Hematopoietic multipotent progenitor cell treated with erythropoietin and hydrocortisone succinate and interleukin-3 and kit ligand, for 4 days (in vitro differentiated cells): Measurements from ENCODE around the gene CCNF.
A peak's percentile ranks its signal among the peaks of the same experiment; 100 is the strongest.

Source experiments
- DNase-seq: peaks from one replicate; pipeline ENCODE4 v3.0.0-alpha.2; 2015

CCNF gene

DNA sequence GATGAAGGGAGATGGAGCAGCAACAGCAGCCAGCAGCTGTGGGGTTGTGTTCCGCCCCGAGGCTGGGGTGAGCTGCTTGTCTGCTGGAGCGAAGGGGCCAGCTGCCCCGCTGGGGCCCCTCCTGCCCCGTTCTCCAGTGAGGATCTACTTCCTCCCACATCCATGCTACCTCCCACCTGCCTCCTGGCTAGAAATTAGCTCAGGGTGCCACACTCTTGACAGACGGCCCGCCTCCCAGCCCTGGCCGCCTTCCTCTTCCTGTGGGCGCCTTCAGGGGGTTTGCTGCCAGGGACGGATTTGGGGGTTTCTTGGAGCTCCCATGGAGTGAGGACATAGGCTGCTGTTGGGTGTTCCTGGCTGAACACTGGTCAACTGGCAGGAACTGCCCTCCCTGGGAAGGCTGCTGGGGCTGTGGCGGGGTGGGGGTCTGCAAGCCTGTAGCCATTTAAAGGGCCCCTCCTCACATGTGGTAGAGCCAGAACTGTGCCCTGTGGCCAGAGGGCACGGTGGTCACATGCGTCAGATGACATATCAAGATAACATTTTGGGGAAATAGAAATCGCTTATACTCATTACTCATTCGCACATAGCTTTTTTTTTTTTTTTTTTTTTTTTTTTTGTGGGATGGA is 58.8 kb downstream of the CCNF start:
- DNase-seq: peak; percentile 90

DNA sequence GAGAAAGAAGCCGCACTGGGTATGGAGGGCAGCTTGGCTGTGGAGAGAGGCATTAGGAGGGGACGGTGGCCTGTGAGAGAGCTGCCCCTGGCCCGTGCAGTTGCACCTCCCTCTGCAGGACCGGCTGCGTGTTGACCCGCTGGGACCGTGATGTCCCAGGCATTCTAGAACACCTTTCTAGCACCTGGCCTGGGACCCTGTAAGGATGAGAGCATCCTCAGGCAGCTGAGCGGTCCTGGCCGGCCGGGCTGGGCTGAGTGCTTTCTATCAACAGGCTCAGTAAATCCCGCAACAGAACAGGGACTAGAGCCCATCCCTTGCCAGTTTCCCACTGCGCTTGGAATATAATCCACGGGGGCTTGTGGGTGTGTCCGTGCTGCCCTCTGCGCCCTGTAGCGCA is 60.3 kb downstream of the CCNF start:
- DNase-seq: no peak

DNA sequence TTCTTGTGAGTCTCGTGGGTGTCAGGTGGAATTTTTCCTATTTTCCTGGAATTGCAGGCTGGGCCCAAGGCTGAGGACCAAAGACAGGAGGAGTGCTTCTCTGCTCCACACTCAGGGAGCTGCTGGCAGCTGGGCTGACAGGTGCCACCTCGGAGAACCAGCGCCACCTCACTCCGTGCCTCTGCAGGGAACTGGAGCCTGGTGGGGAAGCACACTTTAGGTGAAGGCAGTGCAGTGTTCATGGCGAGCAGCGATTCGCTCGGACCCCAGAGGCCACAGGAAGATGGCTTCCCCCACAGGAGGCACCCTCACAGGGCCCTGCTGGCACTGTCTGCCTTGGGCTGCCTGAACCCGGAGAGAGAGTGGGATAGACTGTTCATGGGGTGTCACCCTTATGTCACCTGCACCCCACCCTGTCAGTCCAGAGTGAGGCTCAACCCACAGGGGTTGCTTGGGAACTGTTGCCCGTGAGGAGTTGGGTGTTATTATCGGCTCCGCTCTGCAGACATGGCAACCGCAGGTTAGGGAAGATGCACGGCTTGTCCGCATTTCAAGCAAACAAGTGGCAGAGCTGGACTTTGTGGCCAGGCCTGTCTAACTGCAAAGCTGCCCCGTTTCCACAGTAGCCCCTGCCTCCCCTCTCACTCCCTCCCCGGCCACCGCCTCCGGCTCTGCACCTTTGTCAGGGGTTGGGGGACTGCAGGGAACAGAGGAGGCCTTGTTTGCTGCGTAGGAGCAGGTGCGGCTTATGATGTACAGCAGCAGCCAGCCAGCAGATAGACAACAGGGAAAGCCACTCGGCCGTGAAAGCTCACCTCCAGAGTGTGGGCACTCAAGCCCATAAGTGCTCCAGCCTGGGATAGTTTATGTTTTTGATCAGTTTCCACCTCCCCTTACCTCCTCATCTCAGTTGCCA is 61.2 kb downstream of the CCNF start:
- no peak for DNase-seq

DNA sequence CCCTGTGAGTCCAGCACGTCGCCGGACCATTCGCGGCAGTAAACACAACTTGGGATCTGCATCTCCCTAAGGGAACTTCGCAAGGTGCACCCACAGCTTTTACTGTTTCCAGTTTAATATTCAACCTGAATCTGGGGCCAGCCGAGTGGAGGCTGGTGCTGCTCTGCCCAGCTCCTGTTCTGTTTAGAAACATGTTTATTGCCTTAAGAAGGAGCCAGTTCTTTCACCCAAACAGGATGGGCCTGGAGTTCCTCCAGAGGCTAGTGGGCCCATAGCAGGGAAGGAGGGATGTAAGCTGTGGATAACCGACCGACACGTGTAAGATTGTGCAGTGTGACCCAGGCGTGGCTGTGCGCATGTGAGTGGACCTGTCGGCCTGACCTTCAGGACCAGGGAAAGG is 63.0 kb downstream of the CCNF start:
- DNase-seq: no peak

DNA sequence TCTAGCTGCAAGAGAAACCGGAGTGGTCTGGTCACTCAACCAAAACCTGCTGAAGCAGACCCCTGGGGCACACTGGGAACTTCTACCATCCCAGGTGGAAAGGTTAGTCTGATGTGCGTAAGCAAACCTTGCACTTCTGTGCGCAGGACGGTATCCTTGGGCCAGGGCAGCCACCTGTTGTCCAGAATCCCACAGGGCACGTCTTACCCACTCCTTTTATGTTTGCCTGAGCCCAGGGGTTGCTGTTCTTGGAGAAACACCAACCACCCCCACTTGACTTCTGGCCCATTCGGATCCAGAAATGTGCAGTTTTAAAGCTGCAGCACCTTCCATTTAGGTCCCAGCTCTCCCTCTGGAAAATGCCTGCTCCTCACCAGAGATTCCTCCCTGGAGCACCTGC is 64.4 kb downstream of the CCNF start:
- no peak for DNase-seq

DNA sequence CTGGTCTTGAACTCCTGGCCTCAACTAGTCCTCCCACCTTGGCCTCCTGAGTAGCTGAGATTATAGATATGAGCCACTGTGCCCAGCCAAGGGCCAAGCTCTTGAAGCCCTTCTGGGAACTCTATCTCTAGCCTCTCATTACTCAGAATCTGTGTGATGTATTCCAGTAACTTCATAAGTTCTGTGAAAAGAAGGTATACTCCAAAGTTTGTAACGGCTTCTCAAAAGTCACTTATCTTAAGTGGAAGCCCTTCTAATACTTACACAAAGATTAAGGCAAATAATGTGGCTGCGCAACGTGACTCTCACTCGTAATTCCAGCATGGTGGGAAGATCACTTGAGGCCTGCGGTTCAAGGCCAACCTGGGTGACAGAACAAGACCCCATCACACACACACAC is 65.4 kb downstream of the CCNF start:
- DNase-seq: no peak

DNA sequence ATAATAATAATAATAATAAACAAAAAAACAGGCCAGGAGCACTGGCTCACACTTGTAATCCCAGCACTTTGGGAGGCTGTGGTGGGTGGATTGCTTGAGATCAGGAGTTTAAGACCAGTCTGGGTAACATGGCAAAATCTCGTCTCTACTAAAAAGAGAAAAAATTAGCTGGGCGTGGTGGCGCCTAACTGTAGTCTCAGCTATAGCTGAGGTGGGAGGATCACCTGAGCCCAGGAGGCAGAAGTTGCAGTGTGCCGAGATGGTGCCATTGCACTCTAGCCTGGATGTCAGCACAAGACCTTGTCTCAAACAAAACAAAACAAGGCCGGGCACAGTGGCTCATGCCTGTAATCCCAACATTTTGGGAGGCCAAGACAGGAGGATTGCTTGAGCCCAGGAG is 65.8 kb downstream of the CCNF start:
- no peak for DNase-seq

DNA sequence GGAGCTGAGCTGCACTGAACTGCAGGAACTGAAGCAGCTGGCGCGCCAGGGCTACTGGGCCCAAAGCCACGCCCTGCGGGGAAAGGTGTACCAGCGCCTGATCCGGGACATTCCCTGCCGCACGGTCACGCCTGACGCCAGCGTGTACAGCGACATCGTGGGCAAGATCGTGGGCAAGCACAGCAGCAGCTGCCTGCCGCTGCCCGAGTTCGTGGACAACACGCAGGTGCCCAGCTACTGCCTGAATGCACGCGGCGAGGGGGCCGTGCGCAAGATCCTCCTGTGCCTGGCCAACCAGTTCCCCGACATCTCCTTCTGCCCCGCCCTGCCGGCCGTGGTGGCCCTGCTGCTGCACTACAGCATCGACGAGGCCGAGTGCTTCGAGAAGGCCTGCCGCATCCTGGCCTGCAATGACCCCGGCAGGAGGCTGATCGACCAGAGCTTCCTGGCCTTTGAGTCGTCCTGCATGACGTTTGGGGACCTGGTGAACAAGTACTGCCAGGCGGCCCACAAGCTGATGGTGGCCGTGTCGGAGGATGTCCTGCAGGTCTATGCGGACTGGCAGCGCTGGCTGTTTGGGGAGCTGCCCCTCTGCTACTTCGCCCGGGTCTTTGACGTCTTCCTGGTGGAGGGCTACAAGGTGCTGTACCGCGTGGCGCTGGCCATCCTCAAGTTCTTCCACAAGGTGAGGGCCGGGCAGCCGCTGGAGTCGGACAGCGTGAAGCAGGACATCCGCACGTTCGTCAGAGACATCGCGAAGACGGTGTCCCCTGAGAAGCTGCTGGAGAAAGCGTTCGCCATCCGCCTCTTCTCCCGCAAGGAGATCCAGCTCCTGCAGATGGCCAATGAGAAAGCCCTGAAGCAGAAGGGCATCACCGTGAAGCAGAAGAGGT is 67.2 kb downstream of the CCNF start:
- DNase-seq: no peak

DNA sequence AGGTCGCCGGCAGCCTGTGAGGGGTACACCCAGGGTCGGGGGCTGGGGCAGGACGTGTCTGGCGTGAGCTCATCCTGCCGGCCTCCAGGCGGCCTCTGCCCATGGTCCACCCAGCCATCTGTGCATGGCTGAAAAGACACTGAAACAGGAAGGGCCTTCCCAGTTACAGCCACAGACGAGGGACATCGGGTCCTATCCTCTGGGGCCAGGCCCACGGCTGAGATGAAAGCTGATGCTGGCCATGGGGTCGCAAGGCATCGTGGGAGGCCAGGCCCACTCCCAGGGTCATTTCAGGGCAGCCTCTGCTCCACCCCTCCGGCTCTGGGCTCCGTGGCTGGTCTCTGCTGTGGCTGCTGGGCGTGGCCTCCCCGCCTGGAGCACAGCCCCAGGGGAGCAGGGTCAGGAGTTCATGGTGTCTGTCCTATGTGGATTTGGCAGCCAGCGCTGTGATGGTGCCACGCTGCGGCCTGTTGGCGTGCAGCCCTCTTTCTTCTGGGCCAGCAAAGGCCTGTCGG is 67.9 kb downstream of the CCNF start:
- DNase-seq: no peak

DNA sequence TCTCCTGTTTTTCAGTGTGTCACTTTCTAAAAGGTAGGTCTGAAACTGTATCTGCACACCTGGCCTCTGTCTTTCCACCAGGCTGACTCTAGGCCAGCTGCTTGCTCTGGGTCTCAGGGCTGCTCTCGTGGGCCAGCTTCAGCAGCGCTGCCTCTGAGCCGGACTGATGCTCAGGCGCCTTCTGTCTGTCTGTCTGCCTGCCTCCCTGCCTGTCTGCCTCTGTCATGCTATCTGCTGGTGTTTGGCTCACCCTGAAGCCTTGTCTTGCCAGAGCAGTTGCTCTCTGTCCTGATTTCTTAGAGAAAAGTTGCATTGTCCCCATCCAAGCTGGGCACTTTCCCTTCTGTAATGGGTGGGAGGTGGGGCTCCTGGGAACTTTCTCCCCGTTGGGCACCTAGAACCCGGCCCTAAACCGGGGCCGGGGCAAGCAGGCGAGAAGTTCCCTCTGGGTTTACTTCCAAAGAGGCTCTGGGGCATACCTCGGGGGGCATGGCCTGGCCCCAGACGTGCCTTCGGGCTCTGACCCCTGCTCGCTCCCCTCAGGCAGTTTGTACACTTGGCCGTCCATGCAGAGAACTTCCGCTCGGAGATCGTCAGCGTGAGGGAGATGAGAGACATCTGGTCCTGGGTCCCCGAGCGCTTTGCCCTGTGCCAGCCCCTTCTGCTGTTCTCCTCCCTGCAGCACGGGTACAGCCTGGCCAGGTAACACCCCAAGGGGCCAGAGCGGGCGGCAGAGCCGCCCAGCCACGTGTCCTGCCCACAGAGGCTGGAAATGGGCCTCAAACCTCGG is 68.6 kb downstream of the CCNF start:
- no peak for DNase-seq

DNA sequence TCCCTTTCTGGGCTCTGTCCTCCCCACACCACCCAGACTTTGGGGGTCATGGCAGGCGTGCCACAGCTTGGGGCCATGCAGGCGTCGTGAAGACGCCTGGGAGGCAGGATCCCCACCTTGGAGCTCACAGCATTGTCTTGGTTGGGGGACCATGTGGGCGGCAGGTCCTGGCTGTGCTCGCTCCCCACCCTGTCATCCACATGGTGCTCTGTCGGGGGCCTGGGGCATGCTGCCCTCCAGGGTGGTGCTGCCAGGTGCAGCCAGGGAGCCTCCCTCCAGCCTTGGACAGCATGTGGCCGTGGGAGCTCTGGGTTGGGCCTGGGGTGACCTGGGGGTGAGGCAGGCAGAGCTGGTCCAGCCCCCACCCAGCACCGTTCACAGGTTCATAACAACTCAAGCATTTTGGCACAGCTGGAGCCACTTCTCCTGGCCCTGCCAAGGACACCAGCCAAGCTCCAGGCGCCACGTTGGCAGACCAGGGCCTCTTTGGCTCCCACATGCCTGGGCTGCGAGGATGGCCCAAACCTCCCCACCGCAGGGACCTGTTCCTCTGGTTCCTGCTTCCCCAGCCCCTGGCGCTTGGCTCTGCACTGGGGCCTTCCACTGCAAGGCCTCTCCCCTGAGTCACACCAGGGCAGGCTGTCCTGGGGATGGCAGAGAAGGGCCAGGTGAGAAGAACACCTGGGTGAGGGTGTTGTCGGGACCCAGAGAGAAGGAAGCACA is 69.4 kb downstream of the CCNF start:
- no peak for DNase-seq

DNA sequence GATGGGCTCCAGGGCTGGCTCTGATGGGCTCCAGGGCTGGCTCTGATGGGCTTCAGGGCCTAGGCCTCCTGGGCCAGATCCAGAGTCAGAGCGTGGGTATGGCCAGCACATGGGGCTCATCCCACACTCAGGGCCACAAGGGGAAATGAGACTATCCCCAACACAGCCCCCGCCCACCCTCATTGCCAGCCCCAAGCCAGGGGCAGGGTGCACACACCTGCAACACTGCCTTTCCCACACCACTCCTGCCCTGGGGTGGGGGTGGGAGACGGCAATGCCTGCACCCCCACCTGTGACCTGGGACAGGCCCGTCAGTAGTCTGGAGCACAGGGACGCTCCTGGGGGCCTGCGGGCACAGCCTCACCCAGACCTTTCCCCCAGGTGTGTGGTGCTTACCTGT is 70.2 kb downstream of the CCNF start:
- DNase-seq: no peak

DNA sequence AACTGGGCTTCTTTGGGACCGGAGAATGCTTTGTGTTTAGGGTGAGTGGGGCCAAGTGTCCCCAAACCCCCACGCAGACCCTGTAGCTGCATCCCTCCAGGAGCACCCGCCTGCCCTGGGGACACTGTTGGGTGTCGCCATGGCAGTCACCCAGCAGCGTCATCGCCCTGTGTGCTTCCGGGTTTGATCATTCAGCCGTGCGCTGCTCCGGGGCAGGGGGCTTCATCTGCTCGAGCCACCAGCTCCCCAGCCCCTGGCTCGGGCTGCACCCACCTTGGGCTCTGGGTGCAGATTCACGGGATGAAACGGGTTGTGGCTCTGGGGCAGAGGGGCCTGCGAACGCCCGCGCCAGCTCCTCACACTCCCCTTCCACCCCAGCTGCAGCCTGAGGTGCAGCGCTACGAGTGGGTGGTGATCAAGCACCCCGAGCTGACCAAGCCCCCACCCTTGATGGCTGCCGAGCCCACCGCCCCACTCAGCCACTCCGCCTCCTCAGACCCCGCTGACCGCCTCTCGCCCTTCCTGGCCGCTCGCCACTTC is 70.7 kb downstream of the CCNF start:
- no peak for DNase-seq

DNA sequence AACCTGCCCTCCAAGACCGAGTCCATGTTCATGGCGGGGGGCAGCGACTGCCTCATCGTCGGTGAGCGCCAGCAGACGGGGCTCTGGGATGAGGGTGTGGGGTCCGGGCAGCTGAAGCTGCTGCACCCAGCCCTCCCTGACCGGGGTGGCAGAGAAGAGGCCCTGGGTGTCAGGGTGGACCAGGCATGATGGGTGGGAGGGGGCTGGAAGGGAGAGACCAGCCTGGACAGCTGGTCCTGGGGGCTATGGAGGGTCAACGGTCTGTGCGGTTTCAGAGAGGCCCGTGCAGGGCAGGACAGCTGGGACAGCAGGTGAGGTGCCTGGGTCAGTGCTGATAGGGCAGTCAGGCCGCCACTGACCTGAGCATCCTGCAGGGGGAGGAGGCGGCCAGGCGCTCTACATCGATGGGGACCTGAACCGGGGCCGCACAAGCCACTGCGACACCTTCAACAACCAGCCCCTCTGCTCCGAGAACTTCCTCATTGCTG is 71.2 kb downstream of the CCNF start:
- no peak for DNase-seq

DNA sequence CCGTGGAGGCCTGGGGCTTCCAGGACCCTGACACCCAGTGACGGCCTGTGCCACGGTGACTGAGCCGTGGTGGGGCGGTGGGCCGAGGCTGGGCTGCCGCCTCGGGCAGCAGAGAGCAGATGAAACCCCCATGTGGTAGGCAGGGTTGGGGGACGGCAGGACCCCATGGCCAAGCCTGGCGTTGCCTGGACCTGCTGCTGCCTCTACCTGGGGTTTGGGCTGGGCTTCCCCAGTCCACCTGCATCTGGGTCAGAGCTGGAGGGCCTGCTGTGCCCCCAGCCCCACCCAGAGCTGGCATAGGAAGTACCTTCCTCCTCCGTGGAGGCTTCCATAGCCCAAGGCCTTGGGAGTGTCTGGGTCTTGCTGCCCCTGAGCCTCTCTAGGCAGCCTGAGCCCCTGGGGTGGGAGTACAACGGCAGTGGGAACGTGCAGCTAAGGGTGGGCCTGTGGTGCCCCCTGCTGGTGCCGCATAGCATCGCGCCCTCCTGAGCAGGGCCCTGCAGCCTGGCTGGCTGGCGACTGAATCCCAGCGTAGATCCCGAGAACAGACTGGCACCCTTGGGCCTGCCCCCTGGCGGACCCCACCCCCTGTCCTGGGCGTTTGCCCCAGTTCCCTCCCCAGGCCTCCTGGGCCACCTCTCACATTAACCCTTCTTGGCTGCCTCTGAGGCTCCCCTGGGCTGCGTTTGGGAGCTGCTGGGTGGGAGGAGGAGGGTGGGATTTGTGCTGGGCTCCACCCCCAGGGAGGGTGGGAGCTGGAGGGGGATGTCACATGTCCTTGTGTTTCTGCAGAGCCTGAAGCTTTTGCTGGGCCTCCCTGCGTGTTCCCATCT is 71.9 kb downstream of the CCNF start:
- DNase-seq: peak; percentile 92

DNA sequence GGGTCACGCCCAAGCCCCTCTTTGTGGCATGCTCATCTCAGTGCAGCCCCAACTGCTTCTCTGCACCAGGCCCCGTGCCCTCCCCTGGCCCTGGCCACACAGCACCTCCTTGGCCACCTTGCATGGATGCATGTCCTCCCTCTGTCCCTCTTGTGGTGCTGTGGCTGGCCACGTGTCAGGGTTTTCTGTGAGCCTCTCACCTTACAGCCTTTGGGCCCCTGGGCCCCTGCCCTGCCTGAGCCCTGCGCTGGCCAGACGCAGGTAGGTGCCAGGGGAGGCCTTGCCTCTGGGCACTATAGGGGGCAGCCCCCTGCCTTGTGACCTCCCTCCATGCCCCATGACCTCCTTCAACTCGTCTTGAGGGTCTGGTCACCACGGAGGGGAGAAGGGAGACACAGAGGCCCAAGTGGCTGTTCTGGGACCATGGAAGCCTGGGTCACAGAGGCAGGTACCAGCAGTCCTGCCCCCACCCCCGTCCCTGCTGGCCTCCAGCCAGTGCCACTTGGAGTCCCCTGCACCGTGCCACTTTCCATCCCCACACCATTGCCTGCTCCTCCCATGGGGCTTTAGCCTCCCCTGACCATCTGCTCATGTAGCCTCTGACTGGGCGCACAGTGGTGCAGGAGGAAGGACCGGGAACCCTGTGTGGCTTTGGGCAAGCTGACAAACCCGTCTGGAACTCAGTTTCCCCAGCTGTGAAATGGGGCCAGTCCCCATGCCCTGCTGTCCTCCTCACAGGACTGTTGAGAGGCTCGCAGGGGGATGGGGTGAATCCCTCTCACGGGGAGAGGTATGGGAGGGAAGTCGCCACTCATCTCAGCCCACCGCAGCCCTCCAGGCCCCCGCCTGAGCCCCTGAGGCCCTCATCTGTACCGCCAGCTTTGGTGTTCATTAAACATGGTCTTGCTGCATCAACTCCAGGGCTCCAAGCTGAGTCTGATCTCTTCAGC is 73.0 kb downstream of the CCNF start:
- no peak for DNase-seq

DNA sequence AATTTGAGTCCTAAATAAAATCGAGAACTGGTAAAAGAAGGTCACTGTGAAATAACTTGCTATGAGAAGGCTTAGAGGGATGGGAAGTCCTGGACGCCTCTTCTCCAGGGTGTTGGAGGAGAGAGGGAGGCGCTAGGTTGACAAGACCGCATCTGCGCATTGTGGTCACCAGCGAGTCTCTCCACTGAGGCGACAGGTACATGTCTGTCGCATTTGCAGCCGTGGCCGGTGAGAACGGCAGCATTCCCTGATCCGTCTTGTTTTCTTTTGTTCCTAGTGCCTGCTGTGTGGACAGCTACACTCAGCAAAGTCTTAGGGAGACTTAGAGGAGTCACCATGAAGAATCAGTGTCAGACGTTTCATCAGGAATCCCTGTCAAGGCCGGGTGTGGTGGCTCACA is 76.4 kb downstream of the CCNF start:
- DNase-seq: no peak

DNA sequence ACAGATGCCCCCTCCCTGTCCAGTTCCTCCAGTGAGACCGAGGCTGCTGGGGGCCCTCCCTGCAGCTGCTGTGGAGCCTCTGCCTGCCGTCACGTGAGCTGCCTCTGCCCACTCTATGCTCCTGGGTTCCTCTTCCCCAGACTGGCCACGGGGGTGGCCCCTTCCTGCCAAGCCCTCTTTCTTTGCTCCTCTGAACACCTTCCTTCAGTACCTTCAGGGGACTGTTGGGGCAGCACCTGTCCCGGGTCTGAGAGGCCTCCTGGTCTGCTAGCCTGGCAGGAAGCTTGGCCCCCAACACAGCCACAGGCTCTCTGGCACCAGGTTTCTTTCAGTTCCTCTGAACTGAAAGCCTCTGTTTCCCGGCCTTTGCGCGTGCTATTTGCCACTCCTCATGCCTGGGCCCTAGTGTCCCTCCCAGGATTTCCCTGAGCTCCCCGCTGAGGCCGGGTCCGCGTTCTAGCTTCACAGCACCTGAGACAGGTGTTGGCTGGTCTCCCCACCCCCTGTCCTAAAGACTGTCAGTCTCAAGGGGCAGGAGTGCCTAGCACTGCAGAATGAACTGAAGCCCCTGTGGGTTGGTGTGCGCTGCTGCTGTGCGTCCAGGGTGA is 77.9 kb downstream of the CCNF start:
- peak; percentile 75 for DNase-seq

DNA sequence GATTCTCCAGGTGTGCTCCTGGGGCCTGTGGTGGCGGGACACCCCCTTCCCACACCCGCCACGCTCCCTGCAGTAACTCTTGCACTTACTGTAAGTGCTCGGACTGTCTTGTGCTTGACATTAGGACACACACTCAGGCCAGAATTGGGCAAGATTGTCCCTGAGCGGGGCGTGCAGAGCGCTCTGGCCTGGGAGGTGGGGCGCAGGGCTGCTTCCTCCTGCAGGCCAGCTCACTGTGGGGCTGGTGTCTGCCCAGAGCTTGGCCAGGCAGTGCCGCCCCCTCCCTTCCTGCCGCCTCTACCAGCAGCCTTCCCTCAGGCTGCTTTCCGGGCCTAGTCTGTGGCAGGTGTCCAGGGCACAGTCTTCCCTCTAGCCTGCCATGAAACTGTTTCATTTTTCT is 78.4 kb downstream of the CCNF start:
- peak; percentile 54 for DNase-seq
